Cerebellar cortex (tissue), 1 donor: ENCODE measurements around the gene SULT1E1.

Source experiments
- DNase-seq: peaks from one replicate; pipeline ENCODE4 v3.0.0-alpha.2; 2015; ENCODE audit warnings: low spot score

Gene SULT1E1

DNA sequence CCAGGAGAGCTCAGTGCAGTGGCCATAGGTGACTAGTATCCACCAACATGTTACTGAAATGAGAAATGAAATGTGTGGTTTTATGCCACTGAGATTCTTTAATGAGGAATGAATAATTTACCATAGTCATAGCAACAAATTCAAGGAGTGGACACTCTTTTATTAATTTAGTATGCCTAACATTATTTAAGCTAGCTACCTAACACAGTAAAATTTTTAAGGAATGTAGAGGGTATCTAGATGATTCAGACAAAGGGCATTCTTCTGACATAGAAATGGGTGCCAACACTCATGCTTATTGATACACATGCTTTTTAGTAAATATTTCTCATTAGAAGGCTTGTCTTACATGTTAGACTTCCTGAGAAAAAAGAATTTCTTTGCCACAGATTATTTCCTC, 66.2 kb downstream of the SULT1E1 start:
- DNase-seq, result no peak
